Panc1 (cell line): ENCODE results near the gene DDX28.

Experiments used
- POLR2AphosphoS5 ChIP-seq: IDR thresholded peaks from 2 replicates; pipeline ENCODE4 v1.6.1; 2012; ENCODE audit warnings: mild to moderate bottlenecking, low read depth, low read length, moderate library complexity
- SIN3A ChIP-seq: IDR thresholded peaks from 2 replicates; pipeline ENCODE4 v1.6.1; 2012; ENCODE audit warnings: low read depth, mild to moderate bottlenecking, low read length, moderate library complexity, borderline replicate concordance; ENCODE audit not compliant: insufficient read depth
- TF ChIP-seq, protein P1 (sequence below), 2 experiments: IDR thresholded peaks; 2 replicates each; pipeline ENCODE4 v1.6.1; 2011 to 2012; ENCODE audit warnings: low read depth in 2 of 2, control low read depth in 1 of 2, low read length in 1 of 2, mild to moderate bottlenecking in 1 of 2, moderate library complexity in 1 of 2; ENCODE audit not compliant: insufficient read depth in 1 of 2
- TF ChIP-seq, protein P2 (sequence below): fragments of 450-650 bp; IDR thresholded peaks from 2 replicates; pipeline ENCODE4 v1.5.1; 2017; ENCODE audit warnings: mild to moderate bottlenecking

DNA sequence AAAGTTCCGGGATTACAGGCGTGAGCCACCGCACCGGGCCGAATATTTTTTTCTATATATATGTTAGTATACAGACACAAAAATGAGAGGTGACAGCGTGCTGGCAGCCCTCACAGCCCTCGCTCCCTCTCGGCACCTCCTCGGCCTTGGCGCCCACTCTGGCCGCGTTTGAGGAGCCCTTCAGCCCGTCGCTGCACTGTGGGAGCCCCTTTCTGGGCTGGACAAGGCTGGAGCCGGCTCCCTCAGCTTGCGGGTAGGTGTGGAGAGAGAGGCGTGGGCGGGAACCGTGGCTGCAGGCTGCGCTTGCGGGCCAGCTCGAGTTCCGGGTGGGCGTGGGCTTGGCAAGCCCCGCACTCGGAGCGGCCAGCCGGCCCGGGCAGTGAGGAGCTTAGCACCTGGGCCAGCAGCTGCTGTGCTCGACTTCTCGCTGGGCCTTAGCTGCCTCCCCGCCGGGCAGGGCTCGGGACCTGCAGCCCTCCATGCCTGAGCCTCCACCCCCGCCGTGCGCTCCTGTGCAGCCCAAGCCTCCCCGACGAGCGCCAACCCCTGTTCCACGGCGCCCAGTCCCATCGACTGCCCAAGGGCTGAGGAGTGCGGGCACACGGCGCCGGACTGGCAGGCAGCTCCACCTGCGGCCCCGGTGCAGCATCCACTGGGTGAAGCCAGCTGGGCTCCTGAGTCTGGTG, 40.9 kb downstream of the DDX28 start:
- TF ChIP-seq, protein P1, sequence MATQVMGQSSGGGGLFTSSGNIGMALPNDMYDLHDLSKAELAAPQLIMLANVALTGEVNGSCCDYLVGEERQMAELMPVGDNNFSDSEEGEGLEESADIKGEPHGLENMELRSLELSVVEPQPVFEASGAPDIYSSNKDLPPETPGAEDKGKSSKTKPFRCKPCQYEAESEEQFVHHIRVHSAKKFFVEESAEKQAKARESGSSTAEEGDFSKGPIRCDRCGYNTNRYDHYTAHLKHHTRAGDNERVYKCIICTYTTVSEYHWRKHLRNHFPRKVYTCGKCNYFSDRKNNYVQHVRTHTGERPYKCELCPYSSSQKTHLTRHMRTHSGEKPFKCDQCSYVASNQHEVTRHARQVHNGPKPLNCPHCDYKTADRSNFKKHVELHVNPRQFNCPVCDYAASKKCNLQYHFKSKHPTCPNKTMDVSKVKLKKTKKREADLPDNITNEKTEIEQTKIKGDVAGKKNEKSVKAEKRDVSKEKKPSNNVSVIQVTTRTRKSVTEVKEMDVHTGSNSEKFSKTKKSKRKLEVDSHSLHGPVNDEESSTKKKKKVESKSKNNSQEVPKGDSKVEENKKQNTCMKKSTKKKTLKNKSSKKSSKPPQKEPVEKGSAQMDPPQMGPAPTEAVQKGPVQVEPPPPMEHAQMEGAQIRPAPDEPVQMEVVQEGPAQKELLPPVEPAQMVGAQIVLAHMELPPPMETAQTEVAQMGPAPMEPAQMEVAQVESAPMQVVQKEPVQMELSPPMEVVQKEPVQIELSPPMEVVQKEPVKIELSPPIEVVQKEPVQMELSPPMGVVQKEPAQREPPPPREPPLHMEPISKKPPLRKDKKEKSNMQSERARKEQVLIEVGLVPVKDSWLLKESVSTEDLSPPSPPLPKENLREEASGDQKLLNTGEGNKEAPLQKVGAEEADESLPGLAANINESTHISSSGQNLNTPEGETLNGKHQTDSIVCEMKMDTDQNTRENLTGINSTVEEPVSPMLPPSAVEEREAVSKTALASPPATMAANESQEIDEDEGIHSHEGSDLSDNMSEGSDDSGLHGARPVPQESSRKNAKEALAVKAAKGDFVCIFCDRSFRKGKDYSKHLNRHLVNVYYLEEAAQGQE (IDR thresholded peaks at IDR 0.05; ENCODE audit: insufficient read depth in 1 of 2, low read depth in 2 of 2, low read length in 1 of 2), result no peak
- TF ChIP-seq, protein P2, sequence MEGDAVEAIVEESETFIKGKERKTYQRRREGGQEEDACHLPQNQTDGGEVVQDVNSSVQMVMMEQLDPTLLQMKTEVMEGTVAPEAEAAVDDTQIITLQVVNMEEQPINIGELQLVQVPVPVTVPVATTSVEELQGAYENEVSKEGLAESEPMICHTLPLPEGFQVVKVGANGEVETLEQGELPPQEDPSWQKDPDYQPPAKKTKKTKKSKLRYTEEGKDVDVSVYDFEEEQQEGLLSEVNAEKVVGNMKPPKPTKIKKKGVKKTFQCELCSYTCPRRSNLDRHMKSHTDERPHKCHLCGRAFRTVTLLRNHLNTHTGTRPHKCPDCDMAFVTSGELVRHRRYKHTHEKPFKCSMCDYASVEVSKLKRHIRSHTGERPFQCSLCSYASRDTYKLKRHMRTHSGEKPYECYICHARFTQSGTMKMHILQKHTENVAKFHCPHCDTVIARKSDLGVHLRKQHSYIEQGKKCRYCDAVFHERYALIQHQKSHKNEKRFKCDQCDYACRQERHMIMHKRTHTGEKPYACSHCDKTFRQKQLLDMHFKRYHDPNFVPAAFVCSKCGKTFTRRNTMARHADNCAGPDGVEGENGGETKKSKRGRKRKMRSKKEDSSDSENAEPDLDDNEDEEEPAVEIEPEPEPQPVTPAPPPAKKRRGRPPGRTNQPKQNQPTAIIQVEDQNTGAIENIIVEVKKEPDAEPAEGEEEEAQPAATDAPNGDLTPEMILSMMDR, result no peak
- no peak for TF ChIP-seq SIN3A
- no peak for TF ChIP-seq POLR2AphosphoS5
